Tibial nerve (tissue), 4 donors: Measurements from ENCODE around the gene BAIAP3. TPM values are rescaled to one million over a fixed set of nuclear protein-coding genes. Genes with fewer than 3 reads are reported as not detected.

Source experiments
- DNase-seq, 2 donors: peaks; one replicate each; pipeline ENCODE4 v3.0.0-alpha.2; 2019; ENCODE audit warnings: low spot score in 2 of 2
- H3K27ac ChIP-seq, 4 donors: fragments of 200-600 bp; sonication (generic) in 3 of 4; one replicate each; pipeline ENCODE4 v1.5.1; 2017 to 2019; ENCODE audit warnings: mild to moderate bottlenecking in 1 of 4
- H3K27me3 ChIP-seq, 2 donors: fragments of 200-600 bp; sonication (generic) in 1 of 2; one replicate each; pipeline versions ENCODE4 v1.5.1 to v1.6.0; 2017 to 2019
- H3K36me3 ChIP-seq, 3 donors: fragments of 200-600 bp; sonication (generic); one replicate each; pipeline ENCODE4 v1.5.1; 2018 to 2019
- H3K4me1 ChIP-seq, 4 donors: fragments of 200-600 bp; sonication (generic) in 3 of 4; one replicate each; pipeline ENCODE4 v1.5.1; 2017 to 2019
- H3K4me3 ChIP-seq, 4 donors: fragments of 200-600 bp; sonication (generic) in 3 of 4; one replicate each; pipeline ENCODE4 v1.5.1; 2017 to 2019; ENCODE audit warnings: mild to moderate bottlenecking in 1 of 4, moderate library complexity in 1 of 4
- H3K9me3 ChIP-seq, 4 donors: fragments of 200-600 bp; sonication (generic) in 3 of 4; one replicate each; pipeline ENCODE4 v1.5.1; 2017 to 2019
- CTCF ChIP-seq, 5 experiments: fragments of 200-600 bp in 3 of 5; fragments of 450-650 bp in 2 of 5; sonication (generic) in 3 of 5; IDR thresholded peaks; one replicate each; pipeline ENCODE4 v1.5.1; 2016 to 2019; ENCODE audit warnings: antibody characterized with exemption in 5 of 5, mild to moderate bottlenecking in 3 of 5, moderate library complexity in 2 of 5
- EP300 ChIP-seq, 2 donors: sonication (generic); formaldehyde crosslinking; IDR thresholded peaks; one replicate each; pipeline ENCODE4 v1.6.1; 2017; ENCODE audit warnings: antibody characterized with exemption in 2 of 2, mild to moderate bottlenecking in 1 of 2
- POLR2A ChIP-seq, 2 donors: fragments of 450-650 bp; IDR thresholded peaks; one replicate each; pipeline ENCODE4 v1.6.1; 2017; ENCODE audit warnings: antibody characterized with exemption in 2 of 2, mild to moderate bottlenecking in 2 of 2, moderate library complexity in 2 of 2
- WGBS, 2 donors: methylation state at CpG; one replicate each; pipeline ENCODE4 v1.1.5; 2018; 5-methylcytosine and 5-hydroxymethylcytosine counted together
- total RNA-seq, 4 donors: library from RNA; depleted of rRNA; stranded (reverse); fragments of >200 nt; gene quantifications; one replicate each; pipeline ENCODE4 v1.1.0, GENCODE V29; 2016

The BAIAP3 gene
- total RNA-seq, 4 donors from 2014 or later, result 0.66 to 2.7 (median 2.3) TPM

- no peak for TF ChIP-seq EP300 (IDR thresholded peaks at IDR 0.05)
- TF ChIP-seq POLR2A (IDR thresholded peaks at IDR 0.05), result no peak
- TF ChIP-seq CTCF (IDR thresholded peaks at IDR 0.05), result no peak
- H3K4me3 ChIP-seq, result no peak overlapping the region
- DNase-seq, result no peak
- no peaks in the 10 kb centered on the region for H3K9me3 ChIP-seq
- H3K27me3 ChIP-seq, result peaks cover 0 to 86% of the 10 kb centered on the region in 2 donors
- no peaks in the 10 kb centered on the region for H3K36me3 ChIP-seq
- WGBS, 2 donors, result 53 to 63% methylated on average over 6 of the region's 6 CpGs
- no peak overlapping the region for H3K27ac ChIP-seq
- peaks cover 0 to 11% (median 4%) of the 10 kb centered on the region in 4 donors for H3K4me1 ChIP-seq
Observed at GRCh38 chr16:1297018-1297696, 36.3 kb upstream of the BAIAP3 start.

- 84 to 92% methylated on average over 14 of the region's 14 CpGs for WGBS, 2 donors
- H3K4me1 ChIP-seq, result peaks cover 0 to 11% (median 4%) of the 10 kb centered on the region in 4 donors
- no peaks in the 10 kb centered on the region for H3K9me3 ChIP-seq
- no peak overlapping the region for H3K27ac ChIP-seq
- no peaks in the 10 kb centered on the region for H3K36me3 ChIP-seq
- no peak for DNase-seq
- TF ChIP-seq POLR2A (IDR thresholded peaks at IDR 0.05) (no peak), EP300 (IDR thresholded peaks at IDR 0.05) (no peak), CTCF (IDR thresholded peaks at IDR 0.05) (no peak)
- peaks cover 0 to 89% of the 10 kb centered on the region in 2 donors for H3K27me3 ChIP-seq
- no peak overlapping the region for H3K4me3 ChIP-seq
Observed at GRCh38 chr16:1298406-1298805, 35.0 kb upstream of the BAIAP3 start.

GRCh38 chr16:1299012-1299867 lies 34.2 kb upstream of the BAIAP3 start:
- Histone ChIP-seq H3K27me3 (peaks cover 0 to 84% of the 10 kb centered on the region in 2 donors), H3K4me1 (peaks cover 0 to 11% (median 4%) of the 10 kb centered on the region in 4 donors), H3K9me3 (no peaks in the 10 kb centered on the region), H3K4me3 (no peak overlapping the region), H3K36me3 (no peaks in the 10 kb centered on the region), H3K27ac (no peak overlapping the region)
- WGBS, 2 donors, result 65 to 77% methylated on average over 31 of the region's 31 CpGs
- DNase-seq, result no peak
- TF ChIP-seq EP300 (IDR thresholded peaks at IDR 0.05), result no peak
- TF ChIP-seq POLR2A (IDR thresholded peaks at IDR 0.05), result no peak
- TF ChIP-seq CTCF (IDR thresholded peaks at IDR 0.05), result no peak

- H3K27me3 ChIP-seq, result peaks cover 0 to 78% of the 10 kb centered on the region in 2 donors
- H3K27ac ChIP-seq, result no peak overlapping the region
- no peak for DNase-seq
- no peaks in the 10 kb centered on the region for H3K9me3 ChIP-seq
- 74 to 78% methylated on average over 12 of the region's 12 CpGs for WGBS, 2 donors
- peaks cover 0 to 11% (median 4%) of the 10 kb centered on the region in 4 donors for H3K4me1 ChIP-seq
- TF ChIP-seq POLR2A (IDR thresholded peaks at IDR 0.05) (no peak), CTCF (IDR thresholded peaks at IDR 0.05) (no peak), EP300 (IDR thresholded peaks at IDR 0.05) (no peak)
- H3K4me3 ChIP-seq, result no peak overlapping the region
- H3K36me3 ChIP-seq, result no peaks in the 10 kb centered on the region
Observed at GRCh38 chr16:1299868-1300203, 33.6 kb upstream of the BAIAP3 start.
